GM12891 (cell line): ENCODE results near the gene DND1.

Experiments
- POLR2A ChIP-seq: IDR thresholded peaks from 2 replicates; pipeline ENCODE4 v1.6.1; 2011; ENCODE audit warnings: low read depth, low read length, control low read depth
- POLR2AphosphoS5 ChIP-seq: IDR thresholded peaks from 2 replicates; pipeline ENCODE4 v1.6.1; 2011; ENCODE audit warnings: low read depth, low read length, control low read depth
- POU2F2 ChIP-seq: IDR thresholded peaks from 2 replicates; pipeline ENCODE4 v1.6.1; 2011; ENCODE audit warnings: low read depth, mild to moderate bottlenecking, control low read depth, low read length, moderate library complexity
- SPI1 ChIP-seq: IDR thresholded peaks from 2 replicates; pipeline ENCODE4 v1.6.1; 2011; ENCODE audit warnings: low read depth, low read length, control low read depth
- TAF1 ChIP-seq: IDR thresholded peaks from 2 replicates; pipeline ENCODE4 v1.6.1; 2011; ENCODE audit warnings: low read depth, low read length, control low read depth

DNA sequence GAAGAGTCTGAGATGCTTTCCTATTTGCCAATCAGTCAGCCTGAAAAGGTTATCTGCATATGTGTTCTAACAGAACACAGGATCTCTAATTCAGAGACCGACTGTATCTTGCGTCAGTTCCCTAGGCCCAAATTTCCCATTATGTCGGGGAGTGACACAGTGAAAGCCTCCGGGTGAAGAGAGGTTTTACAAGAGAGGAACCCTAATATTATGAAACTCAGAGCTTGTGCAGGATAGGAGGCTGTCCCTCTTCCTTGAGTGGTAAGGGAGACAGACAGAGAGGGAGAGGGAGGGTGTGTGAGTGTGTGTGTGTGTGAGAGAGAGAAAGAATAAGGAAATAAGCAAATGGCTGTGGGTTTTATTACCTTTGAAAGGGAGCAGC is 42.3 kb downstream of the DND1 start:
- no peak for TF ChIP-seq POLR2A
- TF ChIP-seq POLR2AphosphoS5, result no peak
- TF ChIP-seq TAF1, result no peak
- no peak for TF ChIP-seq SPI1
- no peak for TF ChIP-seq POU2F2
